OCI-LY7 (cell line): Measurements from ENCODE around the gene ARF3.

Source experiments
- EZH2phosphoT487 ChIP-seq: fragments of 200-600 bp; sonication (generic); IDR thresholded peaks from 2 replicates; pipeline ENCODE4 v1.6.1; 2018; ENCODE audit warnings: low read depth, borderline replicate concordance, mild to moderate bottlenecking, mixed run types, antibody characterized with exemption, low read length, moderate library complexity, mixed read lengths
- TF ChIP-seq, protein P1 (sequence below): fragments of 200-600 bp; sonication (generic); conservative IDR thresholded peaks from 2 replicates; pipeline ENCODE4 v1.5.1; 2014; ENCODE audit warnings: mild to moderate bottlenecking, antibody characterized with exemption, low read length, moderate library complexity, mixed read lengths

GRCh38 chr12:48894271-48894670 is 63.0 kb downstream of the ARF3 start:
- TF ChIP-seq, protein P1, sequence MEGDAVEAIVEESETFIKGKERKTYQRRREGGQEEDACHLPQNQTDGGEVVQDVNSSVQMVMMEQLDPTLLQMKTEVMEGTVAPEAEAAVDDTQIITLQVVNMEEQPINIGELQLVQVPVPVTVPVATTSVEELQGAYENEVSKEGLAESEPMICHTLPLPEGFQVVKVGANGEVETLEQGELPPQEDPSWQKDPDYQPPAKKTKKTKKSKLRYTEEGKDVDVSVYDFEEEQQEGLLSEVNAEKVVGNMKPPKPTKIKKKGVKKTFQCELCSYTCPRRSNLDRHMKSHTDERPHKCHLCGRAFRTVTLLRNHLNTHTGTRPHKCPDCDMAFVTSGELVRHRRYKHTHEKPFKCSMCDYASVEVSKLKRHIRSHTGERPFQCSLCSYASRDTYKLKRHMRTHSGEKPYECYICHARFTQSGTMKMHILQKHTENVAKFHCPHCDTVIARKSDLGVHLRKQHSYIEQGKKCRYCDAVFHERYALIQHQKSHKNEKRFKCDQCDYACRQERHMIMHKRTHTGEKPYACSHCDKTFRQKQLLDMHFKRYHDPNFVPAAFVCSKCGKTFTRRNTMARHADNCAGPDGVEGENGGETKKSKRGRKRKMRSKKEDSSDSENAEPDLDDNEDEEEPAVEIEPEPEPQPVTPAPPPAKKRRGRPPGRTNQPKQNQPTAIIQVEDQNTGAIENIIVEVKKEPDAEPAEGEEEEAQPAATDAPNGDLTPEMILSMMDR = no peak
- no peak for TF ChIP-seq EZH2phosphoT487
